ENCODE results near the gene EME1.

GRCh38 chr17:50394711-50395110 is 21.7 kb downstream of the EME1 start:
- TF ChIP-seq CTCF (IDR thresholded peaks at IDR 0.05; ENCODE audit: low read depth, low read length, poor library complexity, severe bottlenecking) (no peak), EZH2phosphoT487 (IDR thresholded peaks at IDR 0.05; ENCODE audit: borderline replicate concordance, low read length) (no peak)
